CD4-positive, alpha-beta T cell treated with Interleukin-6 for 4 hours (primary cell): Measurements from ENCODE around the gene FOXP1.

Source experiments
- DNase-seq: peaks from one replicate; pipeline ENCODE4 v3.0.0-alpha.2; 2020; ENCODE audit warnings: mixed read lengths

The FOXP1 gene

DNA sequence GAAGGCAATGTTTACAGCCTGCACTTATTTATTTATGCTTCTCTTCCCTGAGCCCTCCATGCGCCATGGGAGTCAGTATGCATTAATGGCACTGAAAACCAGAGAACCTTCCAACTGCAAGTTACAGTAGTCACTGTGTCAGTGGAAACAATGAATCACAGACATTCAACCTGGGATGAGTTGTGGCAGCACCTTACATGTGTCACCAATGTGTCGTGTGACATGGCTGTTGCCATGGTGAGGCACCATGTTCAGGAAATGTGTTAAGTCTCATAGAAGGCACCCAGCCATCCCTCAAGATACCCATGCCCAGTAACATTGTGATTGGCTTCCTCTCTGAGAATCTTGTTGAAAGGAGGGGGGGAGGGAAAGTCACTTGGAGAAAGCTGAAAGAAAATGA lies 105.0 kb downstream of the FOXP1 start:
- peak; percentile 76 for DNase-seq

DNA sequence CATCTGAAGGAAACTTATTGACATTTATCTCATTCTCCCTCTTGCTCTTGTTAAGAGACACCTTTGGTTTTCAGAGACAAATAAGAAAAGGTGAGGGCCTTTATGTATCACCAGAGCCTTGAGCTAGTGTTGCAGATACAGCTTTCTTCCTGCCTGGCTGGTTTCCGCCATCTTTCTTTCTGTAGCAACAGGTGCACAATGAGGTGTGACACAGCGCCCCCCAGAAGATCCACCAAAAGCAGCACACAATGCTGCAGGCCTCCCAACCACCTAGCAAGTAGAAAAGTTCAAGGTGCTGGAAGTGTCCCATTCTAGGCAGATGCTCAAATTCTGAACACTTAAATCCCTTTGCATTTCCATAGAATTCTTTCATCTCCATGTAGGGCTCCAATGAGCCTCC lies 106.6 kb downstream of the FOXP1 start:
- no peak for DNase-seq

DNA sequence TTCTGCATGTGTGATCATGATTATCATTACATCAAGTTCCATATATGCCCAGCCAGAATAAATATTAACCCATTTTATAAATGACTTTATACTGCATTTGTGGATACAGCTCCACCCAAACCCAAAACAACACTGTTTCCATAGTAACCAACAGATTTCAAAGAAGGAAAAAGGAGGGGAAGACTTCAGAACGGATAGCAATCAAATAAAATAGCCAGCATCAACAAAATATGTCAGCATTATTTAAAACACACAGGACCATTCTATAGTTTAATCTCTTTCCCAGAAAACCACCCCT lies 114.4 kb downstream of the FOXP1 start:
- no peak for DNase-seq

DNA sequence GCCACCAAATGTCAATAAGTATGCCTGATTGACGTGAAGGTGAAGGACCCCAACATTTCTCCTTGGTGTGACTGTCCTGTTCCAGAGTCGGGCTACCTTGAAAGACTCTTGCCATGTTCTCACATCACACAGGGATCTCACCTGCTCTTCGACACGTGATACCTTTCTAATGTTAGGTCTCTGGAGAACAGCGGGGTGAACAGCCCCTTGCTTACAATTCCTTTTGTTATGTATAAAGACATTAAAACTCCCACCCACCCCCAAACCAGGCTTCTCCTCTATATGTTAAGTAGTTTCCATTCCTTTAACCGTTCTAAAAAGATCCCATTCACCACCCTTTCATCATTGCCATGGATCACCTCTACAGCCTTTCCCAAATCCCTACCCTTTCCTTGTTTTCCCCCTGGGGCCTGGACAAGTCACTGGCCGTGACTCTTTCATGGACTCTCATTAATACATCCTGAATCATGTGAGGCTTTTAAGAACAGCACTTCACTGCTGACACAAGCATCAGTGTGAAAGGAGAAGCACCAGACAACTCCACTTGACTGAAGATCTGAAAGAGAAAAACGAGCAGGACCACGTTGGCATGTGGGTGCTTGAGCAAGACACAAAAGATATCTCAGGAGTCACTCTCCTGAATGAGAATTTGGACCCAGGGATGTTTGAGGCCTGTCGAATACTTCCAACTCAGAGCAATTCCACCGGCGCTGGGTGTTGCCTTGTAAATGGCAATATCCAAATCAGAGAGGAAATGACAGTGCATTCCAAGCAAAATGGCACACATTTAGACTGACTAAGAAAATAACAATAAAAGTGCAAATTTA lies 115.0 kb downstream of the FOXP1 start:
- DNase-seq, result peak; percentile 5

DNA sequence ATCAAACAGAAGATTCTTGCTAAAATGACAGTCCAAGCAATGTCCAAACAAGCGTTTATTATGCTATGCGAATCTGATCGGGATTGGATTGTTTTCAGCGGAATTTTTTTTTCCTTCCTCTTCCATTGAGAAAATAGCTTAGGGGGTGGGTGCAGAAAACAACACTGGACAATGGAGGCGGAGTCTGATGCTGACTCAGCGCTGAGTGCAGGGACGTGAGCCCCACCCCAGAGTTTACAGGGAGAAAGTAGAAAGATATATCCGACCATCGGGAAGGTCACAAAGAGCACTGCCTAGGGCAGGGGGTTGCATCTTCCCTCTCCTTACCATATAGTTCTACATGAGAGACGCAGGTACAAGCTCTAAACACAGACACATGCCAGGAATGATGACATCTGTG lies 117.0 kb downstream of the FOXP1 start:
- no peak for DNase-seq

- DNase-seq, result no peak
Observed at GRCh38 chr3:71465371-71466036, 118.0 kb downstream of the FOXP1 start.

GRCh38 chr3:71464613-71465012 lies 118.9 kb downstream of the FOXP1 start:
- no peak for DNase-seq

DNA sequence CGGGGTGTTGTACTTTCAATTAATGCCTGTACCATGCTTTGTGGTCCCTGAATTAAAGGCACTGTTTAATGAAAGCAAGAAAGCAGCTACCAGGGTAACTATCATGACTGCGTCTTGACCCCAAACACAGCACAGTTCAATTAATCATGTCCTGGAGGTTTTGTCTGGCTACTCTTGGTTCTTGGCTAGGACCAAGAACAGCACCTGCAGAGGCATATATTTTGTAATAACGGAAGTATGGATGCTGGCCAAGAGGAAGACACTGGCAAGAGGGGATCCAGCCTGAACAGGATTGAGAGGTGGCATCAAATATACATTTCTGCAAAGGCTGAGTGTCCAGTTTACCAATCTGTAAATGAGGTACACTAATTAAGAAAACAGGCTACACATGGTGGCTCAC lies 119.9 kb downstream of the FOXP1 start:
- DNase-seq, result no peak

DNA sequence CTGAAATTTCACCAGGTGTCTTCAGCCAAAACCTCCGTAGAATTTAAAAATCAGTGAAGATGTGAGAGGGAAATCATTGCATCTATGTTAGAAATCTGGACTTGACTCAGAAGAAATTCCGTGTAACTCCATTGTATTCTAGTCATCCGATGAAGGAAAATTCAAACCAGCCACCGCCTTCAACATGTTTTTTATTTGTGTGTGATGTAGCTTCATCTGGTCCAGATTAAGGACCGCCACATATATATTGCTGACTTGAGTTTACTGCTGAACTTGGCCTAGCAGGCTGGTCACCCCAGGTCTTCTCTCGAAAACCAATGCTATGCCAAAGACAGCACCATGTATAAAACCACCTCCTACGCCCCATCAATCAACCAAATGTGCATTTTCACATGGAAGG lies 120.9 kb downstream of the FOXP1 start:
- DNase-seq, result no peak

GRCh38 chr3:71461749-71462483 lies 121.6 kb downstream of the FOXP1 start:
- no peak for DNase-seq

GRCh38 chr3:71461114-71461513 lies 122.4 kb downstream of the FOXP1 start:
- DNase-seq, result peak; percentile 3

DNA sequence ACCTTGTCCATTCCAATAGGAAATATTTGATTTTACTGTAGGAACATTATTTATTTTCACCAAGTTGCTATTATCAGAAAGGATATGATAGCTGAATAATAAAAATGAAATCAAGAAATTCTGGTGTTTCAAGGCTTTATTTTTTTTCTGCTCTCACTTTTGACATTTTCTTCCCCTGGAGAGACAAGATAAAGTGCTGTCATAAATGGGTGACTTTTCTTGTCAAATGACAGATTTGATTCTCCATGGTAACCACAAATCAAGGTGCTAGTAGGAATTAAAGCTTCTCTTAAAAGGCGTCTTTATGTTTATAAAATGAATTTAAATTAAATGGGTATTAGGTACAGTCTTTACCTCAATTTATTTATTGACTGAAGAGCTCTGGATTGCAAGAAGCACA lies 124.6 kb downstream of the FOXP1 start:
- DNase-seq, result no peak

DNA sequence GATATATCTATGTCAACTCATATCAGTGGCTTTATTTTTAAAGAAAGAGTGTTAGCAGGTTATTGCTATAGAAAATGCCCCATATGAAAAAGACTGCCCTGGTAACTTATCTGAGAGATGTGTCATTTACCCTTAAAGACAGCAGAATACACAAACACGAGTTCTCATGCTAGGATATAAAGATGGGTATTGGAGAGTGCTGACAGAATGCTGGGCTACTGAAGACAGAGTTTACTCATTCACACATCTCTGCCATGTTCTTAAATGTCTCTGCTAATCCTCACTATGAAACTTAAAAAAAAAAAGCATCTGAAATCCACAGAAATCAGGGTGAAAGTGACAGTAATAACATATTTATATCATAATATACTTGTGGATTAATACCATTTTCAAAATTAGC lies 126.7 kb downstream of the FOXP1 start:
- peak; percentile 11 for DNase-seq

DNA sequence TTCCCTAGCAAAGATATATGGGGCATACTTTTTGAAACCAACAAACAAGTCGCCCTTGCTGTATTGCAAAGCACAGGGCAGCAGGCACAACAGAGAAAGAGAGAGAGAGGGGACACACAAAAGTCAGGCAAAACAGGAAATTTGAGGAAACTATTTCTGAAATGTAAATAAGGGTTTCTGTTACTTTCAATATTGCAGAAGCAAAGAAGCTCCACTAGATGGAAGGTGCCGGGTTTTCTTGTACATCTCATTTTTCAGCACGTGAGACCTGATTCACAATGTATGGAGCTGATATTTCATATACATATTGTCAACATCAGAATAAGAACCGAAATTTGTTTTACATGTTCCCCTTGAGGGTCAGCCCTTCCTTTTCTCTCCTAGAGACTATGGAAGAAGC lies 127.4 kb downstream of the FOXP1 start:
- DNase-seq, result peak; percentile 46

- DNase-seq, result peak; percentile 60
Observed at GRCh38 chr3:71454512-71455403, 128.8 kb downstream of the FOXP1 start.

- peak; percentile 33 for DNase-seq
Observed at GRCh38 chr3:71453822-71454511, 129.6 kb downstream of the FOXP1 start.

DNA sequence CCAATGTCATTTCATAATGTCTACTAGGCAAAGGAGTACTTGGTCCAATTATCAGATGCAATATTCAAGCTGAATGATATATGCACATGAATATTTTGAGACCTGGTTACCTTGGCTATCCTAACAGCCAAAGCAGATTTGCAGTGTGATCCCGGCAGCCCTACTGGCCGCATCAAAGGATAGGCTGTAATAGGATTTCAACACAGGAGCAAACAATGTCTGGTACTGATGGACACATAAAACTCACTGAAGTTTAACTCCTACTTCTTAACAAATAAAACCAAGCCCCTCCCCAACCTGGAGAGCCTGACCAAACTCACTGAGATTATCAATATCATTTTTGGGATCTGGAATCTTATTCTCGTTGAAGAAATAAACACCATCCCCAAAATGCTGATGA lies 130.2 kb downstream of the FOXP1 start:
- no peak for DNase-seq

DNA sequence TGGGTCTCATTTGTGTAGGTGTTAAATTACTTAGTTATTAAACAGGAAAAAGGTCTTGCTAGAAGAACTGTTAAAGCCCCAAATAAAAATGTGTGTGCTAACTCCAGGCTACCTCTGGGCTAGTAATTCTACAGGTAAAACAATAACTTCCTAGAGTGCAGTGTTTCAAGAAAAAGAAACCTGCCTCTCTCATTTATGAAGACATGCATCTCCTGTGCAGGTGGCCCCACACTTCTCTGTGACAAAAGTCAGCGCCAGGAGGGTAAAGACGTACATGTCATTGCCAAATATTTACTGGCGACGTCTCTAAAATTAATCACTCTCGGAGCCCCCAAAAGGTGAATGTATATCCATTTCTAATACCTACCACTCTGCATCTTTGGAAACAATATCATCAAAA lies 131.7 kb downstream of the FOXP1 start:
- peak; percentile 45 for DNase-seq

DNA sequence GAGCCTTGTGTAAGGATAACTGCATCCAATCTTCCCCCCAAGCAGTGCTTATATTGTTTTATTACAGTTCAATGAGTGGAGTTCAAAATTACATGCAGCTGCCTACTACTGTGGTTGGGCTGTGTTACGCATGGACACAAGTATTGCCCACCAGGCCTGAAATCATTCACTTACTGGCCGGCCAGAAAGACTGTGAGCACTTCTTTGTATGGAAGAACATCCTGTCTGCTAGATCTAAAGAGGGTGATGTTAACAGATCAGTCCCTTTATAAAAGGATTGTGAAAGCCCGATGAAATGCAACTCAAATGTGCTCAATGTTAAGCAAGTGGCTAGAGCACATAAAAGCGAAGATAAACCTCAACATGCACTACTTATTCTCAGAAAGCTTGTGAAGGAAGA lies 132.5 kb downstream of the FOXP1 start:
- no peak for DNase-seq

DNA sequence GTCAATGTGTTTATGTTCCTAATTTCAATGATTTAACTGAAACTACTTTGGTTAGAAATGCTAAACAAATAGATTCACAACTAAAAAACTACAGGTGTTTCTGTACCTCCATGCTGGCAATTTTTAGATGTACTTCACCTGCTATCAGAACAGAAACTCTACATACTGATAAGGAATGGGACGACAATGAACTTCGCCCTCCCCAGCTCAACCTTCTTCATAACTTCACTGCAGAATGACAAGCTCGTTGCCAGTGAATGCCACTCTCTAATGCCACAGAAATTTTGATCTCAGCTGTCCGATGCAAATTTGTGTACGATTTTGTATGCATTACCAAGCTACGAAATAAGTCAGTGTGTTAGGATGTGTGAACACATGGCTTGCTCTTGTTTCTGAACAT lies 133.4 kb downstream of the FOXP1 start:
- DNase-seq, result no peak

DNA sequence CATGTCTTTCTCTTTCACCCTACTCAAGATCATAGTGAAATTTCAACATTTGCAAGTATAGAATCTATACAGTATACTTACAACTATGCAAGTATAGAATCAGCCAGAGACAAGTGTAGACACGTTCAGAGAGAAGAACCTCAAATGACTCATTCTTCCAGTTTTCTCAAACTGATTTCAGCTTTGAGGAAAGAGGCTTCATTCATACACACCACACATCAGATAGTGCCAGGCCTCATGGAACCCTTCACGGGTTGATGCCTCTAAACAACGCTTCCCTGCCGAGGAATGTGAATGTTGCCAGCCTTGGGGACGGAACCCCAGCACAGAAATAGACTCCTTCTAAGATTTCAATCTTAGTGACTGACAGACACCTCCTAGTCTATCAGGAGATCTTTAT lies 135.7 kb downstream of the FOXP1 start:
- peak; percentile 41 for DNase-seq

GRCh38 chr3:71447197-71447596 lies 136.3 kb downstream of the FOXP1 start:
- no peak for DNase-seq
